HG03108 (cell line): Measurements from ENCODE around the gene MAP3K9.

Experiments used
- ATAC-seq: cut with Tn5 transposase; IDR thresholded peaks from one replicate; pipeline ENCODE4 v1.9.1; 2021; ENCODE audit warnings: moderate library complexity; ENCODE audit not compliant: unreplicated experiment

The MAP3K9 gene

GRCh38 chr14:70821584-70822529, 12.5 kb upstream of the MAP3K9 start:
- ATAC-seq, result no peak

DNA sequence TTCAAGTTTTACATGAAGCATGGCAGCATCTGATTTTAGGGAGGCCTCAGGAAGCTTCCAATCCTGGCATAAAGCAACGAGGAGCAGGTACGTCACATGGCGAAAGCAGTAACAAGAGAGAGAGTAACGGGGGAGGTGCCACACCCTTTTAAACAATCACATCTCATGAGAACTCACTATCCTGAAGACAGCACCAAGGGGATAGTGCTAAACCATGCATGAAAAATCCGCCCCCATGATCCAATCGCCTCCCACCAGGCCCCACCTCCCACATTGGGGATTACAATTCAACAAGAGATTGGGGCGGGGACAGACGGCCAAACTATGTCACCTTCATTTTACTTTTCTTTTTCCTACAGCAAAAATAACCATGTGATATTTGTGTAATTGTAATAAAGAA, 7.2 kb upstream of the MAP3K9 start:
- ATAC-seq, result no peak

- no peak for ATAC-seq
Observed at GRCh38 chr14:70814466-70814865, 5.2 kb upstream of the MAP3K9 start.

GRCh38 chr14:70812124-70812818, 3.0 kb upstream of the MAP3K9 start:
- no peak for ATAC-seq

DNA sequence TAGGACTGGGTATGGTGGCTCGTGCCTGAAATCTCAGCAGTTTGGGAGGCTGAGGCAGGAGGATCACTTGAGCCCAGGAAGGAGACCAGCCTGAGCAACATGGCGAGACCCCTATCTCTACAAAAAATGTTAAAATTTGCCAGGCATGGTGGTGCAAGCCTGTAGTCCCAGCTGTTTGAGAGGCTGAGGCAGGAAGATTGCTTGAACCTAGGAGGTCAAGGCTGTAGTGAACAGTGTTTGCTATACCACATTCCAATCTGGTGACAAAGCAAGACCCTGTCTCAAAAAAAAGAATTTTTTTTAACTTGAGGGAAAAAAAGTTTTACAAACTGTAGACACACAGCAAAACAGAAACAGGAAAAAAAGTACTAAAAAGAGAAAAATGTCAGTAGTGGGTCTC, 2.3 kb upstream of the MAP3K9 start:
- no peak for ATAC-seq

GRCh38 chr14:70811050-70811449, 1.7 kb upstream of the MAP3K9 start:
- ATAC-seq, result no peak

GRCh38 chr14:70810621-70811020, 1.3 kb upstream of the MAP3K9 start:
- ATAC-seq, result no peak

DNA sequence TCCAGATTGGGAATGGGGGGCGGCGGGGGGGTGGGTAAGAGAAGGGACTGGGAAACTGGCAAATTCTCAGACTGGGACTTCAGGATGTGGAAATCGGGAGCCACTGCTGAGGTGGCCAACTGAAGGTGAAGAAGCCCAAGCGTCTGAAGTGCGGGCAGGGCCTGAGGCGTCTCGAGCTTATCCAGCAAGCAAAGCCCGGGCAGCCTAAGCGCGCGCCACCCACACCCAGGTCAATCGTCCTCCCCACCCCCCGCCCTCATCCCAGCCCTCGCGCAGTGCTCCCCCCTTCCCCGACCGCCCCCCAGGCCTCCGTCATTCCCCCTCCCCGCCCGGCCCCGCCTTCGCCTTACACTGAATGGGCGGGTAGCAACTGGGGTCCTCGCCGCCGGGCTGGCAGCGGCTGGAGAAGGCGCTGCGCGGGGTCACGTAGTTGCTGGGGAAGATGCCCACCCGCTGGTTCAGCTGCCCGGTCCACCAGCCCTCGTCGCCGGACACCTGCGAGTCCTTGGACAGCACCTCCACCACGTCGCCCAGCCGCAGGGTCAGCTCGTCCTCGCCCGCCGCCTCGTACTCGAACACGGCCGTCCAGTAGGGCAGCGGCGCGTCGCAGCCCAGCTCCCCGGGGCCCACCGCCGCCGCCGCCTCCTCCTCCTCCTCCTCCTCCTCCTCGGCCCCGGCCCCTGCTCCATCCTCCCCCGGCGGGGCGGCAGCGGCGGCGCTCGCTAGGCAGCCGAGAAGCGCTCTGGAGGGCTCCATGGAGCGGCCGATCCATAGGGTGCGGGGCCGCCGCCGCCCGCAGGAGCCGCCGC, 693 bp downstream of the MAP3K9 start:
- peak; percentile 13 for ATAC-seq

DNA sequence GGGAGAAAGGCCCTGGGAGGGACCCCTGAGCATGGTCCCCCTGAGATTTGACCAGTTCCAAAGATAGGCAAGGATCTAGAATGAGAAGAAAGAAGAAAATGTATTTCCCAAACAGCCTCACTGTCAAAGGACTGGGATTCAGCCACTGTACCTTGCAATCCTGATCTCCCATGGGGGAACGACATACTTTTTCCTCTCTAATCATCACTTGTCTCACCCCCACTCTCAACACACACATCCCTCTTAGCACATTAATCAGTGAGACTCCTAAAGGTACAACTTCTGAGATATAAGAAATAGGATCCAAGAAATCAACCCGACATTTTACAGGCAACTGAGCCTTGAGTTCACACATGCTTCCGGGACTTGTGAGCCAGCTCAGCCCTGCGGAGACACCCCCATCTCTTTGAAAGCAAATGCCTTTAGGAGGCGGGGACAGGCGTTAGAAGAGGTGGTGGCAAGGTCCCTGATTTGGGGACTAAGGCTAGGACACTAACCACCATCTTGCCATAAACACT, 1.4 kb downstream of the MAP3K9 start:
- no peak for ATAC-seq

DNA sequence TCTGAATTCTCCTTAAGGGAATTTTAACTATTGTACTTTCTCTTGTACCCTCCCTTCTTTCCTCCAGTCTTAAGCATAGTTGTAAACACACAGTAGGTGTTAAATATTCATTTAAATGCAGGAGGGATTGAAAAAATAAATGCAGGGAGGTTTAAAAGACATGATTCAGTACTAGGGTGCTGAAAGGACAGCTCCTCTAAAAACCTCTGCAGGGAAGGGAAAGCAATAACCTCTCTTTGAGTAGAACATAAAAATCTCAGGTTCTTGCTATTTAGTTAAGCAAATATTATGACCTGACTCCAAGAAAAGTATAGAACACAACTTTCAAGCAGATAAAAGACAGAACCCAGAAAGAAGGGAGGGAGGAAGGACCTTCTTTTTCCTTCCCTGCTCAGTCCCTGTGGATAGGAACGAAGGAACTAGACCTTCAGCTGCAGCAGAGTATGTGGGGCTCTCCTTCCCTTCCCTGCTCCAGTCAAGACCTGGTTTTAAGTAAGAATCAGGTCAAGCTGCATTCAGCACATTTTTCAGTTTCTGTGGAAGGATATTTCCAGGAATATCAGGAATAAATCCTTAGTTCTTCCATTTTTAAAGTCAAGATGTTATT, 4.7 kb downstream of the MAP3K9 start:
- no peak for ATAC-seq

GRCh38 chr14:70803321-70804310, 5.7 kb downstream of the MAP3K9 start:
- peak; percentile 69 for ATAC-seq

DNA sequence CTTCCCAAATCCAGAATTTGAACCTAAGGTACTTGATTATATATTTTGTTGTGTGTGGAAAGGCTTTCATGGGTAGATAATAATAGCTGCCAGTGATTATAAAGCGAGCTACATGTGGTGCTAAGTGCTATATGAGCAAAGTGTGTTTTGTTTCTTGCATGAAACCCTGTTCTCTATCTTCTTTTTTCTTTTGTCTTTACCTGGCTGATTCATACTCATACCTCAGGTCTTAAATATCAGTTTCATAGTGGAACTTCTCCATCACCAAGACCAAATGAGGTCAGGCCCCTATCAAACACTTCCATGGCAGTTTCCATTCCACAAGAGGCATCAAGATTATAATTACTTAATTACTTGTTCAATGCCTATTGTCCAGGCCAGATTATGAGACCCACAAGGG, 6.9 kb downstream of the MAP3K9 start:
- no peak for ATAC-seq

DNA sequence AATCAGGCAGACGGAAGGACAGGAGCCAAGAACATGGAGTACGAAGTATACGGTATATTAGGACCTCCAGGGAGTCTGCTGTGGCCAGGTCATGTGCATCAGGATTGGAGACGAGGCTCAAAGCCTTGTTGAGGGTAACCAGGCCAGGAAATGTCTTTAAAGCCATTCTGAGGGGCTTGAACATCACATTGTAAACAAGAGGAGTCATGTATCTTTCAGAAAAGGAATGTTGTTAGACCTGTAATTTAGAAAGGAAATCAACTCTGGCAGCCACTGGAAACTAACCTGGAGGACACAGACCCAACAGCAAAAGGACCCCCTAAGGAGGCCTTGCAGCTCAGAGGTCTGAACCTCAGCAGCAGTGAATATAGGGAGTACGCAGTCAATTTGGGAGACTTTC, 7.5 kb downstream of the MAP3K9 start:
- no peak for ATAC-seq

DNA sequence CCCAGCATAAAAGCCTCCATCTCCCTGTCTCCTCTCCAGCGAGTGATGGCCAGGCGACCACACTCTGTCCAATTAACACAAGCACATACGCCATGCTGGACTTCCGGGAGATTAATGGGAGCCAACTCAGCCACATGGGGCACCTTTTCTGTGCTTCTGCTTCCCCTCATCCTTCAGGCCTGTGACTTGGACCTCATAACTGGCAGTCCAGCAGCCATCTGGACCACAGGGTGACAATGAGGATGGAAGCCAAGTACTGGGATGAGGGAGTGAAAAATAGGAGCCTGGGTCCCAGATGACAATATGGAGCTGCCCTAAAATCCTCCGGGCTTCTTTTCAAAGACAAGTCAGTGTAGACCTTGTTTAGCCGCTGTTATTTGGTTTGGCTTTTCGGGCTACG, 12.8 kb downstream of the MAP3K9 start:
- ATAC-seq, result no peak

- no peak for ATAC-seq
Observed at GRCh38 chr14:70794294-70794693, 15.0 kb downstream of the MAP3K9 start.

DNA sequence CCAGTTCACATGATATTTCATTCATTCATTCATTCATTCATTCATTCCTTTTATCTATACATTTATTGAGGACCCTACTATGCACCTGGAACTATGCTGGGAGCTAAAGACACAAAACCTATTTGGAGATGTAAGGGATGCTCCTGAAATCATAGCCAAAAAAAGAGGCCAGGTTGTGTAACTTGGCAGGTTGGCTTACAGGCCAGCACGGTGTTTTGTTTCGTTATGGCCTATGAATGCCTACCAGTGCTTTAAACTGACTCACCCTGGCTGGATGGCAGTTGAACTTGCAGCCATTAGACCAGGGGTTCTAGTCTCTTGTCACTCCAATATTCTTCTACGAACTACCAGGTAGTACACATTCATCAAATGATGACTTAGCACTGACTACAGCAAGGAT, 15.7 kb downstream of the MAP3K9 start:
- ATAC-seq, result no peak

DNA sequence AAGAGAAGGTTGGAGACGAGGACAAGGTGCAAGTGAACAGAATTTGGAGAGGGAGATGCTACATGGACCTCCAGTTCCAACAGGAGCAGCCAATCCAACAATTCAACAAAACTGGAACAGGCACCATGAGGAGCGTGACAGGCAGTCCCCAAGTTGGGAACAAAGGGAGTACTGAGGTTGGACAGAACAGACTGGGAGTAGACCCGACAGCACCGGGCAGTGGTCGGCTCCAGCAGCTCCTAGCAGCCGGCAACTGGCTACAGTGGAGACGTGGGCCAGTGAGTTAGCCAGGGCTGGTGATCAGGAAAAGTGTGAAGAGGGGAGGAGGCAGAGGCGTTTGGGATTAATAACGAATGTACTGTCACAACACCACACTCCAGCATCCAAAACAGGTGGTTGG, 16.4 kb downstream of the MAP3K9 start:
- no peak for ATAC-seq

DNA sequence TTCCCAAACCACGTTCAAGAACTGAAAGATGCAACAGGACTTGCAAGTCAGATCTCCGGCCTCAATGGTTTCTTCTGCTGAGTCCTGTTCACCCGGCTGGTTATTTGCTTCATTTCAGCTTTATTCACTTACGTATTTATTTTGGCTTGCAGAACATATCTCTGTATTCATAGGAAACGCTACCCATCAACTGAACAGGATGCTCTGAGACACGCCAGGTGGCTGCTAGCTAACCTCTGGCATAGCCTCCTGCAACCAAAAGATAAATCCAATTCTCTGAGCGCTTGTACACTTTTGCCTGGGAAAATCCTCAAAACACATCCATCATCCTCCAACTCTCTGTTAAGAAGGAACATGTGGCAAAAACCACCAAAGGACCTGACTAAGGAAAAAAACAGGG, 17.3 kb downstream of the MAP3K9 start:
- no peak for ATAC-seq

DNA sequence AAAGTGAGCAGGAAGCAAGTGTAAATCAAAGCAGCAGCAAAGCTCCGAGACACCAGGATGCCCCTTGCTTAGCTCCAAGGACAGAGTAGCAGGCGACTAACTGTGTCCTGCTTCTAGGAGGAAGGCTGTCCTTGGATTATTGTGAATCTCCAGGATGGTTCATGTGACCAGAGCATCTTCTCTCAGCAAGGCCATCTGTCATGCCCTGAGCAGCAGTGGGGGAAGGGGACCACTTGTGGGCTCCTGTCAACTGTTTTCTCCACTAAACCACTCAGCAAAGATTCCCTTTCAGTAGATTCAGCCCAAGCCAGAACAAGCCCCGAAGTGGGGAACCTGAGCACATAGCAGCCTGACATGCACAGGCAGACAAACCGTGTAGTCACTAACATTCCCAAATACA, 19.4 kb downstream of the MAP3K9 start:
- ATAC-seq, result no peak

DNA sequence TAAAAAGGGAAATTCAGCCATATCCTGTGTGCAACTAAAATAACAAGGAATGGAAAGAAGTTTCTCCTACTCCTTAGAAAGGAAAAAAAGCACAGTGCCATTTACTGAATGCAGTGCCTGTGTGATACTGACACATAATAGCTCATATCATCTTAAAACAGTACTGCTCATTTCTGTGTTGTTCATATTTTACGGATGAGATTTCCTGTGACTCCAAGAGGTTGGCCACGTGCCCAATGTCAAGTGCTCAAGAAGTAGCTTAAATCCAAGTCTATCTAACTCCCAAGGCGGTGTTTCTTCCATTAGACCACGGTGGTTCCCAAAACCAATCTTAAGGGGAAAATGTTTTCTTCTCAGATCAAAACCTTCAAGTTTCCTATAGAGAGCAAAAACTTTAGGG, 20.0 kb downstream of the MAP3K9 start:
- ATAC-seq, result no peak
